ENCODE data around the gene NTNG1.

- TF ChIP-seq CTCF (IDR thresholded peaks at IDR 0.05): no peak
- no peak for TF ChIP-seq SP1 (CRISPR knock-in tag; conservative IDR thresholded peaks at IDR 0.05)
- no peak for TF ChIP-seq MAX (CRISPR knock-in tag; IDR thresholded peaks at IDR 0.05)
- no peak for TF ChIP-seq ELF4 (CRISPR knock-in tag; IDR thresholded peaks at IDR 0.05; ENCODE audit: low read depth)
- TF ChIP-seq TEAD4 (CRISPR knock-in tag; IDR thresholded peaks at IDR 0.05): no peak
- TF ChIP-seq ESRRA (CRISPR knock-in tag; IDR thresholded peaks at IDR 0.05; ENCODE audit: borderline replicate concordance): no peak
- TF ChIP-seq ZNF138 (CRISPR knock-in tag; conservative IDR thresholded peaks at IDR 0.05): no peak
- no peak for TF ChIP-seq NFYB (CRISPR knock-in tag; conservative IDR thresholded peaks at IDR 0.05; ENCODE audit: low read depth)
- TF ChIP-seq USF2 (CRISPR knock-in tag; IDR thresholded peaks at IDR 0.05): no peak
- no peak for TF ChIP-seq ETV6 (CRISPR knock-in tag; IDR thresholded peaks at IDR 0.05)
- TF ChIP-seq IRF1 (CRISPR knock-in tag; IDR thresholded peaks at IDR 0.05): no peak
- TF ChIP-seq E2F1 (CRISPR knock-in tag; IDR thresholded peaks at IDR 0.05): no peak
These were observed 151.1 kb downstream of the NTNG1 start for GRCh38 chr1:107291987-107292386.

All from WTC11 (cell line).